LNCaP clone FGC (cell line): ENCODE data around the gene MROH8.

ENCODE experiments used
- DNase-seq: peaks from one replicate; pipeline ENCODE4 v3.0.0-alpha.2; 2011; ENCODE audit warnings: low read depth
- H3K4me3 ChIP-seq: 2 replicates; pipeline ENCODE4 v1.5.1; 2011; ENCODE audit warnings: mild to moderate bottlenecking, low read depth, low read length, control low read depth
- TF ChIP-seq, protein P1 (sequence below): IDR thresholded peaks from 2 replicates; pipeline ENCODE4 v1.5.1; 2012; ENCODE audit warnings: mild to moderate bottlenecking; ENCODE audit not compliant: control insufficient read depth, insufficient read depth; ENCODE audit errors: extremely low read depth

Gene MROH8

DNA sequence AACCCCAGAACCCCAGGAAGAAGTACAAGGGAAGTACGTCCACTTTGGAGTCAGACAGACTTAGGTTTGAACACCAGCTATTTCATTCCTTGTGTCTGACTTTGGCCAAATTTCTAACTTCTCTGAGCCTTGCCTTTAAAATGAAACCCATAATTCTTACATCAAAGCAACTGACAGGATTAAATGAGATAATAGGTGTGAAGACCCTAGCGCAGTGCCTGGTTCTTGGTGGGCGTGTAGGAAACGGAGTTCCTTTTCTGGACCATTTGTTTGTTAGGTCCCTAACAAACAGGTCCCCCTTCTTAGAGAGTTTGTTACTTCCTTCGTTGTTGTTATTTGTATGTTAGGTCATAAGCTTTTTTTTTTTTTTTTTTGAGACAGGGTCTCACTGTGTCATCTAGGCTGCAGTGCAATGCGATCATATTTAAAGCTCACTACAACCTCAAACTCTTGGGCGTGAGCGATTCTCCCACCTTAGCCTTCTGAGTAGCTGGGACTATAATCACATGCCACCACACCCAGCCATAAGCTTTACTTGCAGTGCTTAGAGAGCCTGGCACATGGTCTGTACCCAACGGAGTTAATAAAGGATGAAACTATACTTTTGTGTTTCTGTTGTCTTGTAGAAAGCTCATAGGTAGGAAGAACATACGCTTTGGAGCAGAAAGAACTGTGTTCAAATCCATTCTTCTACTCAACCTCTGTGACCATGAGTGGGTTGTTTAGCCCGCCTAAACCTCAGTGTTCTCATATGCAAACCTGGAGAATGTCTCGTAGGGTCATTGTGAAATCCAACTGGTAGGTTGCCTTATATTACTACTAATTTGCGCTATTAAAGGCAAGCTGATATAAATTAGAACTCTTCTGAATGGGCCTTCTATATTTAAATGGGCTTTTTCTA is 21.8 kb upstream of the MROH8 start:
- no peak for DNase-seq
- TF ChIP-seq, protein P1, sequence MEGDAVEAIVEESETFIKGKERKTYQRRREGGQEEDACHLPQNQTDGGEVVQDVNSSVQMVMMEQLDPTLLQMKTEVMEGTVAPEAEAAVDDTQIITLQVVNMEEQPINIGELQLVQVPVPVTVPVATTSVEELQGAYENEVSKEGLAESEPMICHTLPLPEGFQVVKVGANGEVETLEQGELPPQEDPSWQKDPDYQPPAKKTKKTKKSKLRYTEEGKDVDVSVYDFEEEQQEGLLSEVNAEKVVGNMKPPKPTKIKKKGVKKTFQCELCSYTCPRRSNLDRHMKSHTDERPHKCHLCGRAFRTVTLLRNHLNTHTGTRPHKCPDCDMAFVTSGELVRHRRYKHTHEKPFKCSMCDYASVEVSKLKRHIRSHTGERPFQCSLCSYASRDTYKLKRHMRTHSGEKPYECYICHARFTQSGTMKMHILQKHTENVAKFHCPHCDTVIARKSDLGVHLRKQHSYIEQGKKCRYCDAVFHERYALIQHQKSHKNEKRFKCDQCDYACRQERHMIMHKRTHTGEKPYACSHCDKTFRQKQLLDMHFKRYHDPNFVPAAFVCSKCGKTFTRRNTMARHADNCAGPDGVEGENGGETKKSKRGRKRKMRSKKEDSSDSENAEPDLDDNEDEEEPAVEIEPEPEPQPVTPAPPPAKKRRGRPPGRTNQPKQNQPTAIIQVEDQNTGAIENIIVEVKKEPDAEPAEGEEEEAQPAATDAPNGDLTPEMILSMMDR = no peak
- H3K4me3 ChIP-seq = no peak overlapping the region

DNA sequence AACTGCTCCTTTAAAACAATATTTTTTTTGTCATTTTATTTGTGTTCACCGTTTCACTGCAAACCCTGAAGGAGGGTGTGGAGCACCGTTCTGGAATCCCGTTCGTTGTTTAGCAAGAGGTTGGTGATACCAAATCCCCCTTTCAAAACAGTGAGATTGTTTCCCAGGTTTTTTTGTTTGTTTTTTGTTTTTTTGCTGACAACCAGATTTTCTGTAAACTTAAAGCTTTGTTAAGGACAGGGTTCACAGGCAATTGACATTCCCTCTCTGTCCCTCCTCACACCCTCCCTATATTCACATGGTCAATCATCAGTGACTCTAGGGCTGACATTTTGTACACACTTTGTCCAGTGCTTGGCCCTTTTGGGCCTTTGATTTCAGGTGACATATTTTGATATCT is 21.0 kb upstream of the MROH8 start:
- TF ChIP-seq, protein P1 = no peak
- DNase-seq = no peak
- no peak overlapping the region for H3K4me3 ChIP-seq

DNA sequence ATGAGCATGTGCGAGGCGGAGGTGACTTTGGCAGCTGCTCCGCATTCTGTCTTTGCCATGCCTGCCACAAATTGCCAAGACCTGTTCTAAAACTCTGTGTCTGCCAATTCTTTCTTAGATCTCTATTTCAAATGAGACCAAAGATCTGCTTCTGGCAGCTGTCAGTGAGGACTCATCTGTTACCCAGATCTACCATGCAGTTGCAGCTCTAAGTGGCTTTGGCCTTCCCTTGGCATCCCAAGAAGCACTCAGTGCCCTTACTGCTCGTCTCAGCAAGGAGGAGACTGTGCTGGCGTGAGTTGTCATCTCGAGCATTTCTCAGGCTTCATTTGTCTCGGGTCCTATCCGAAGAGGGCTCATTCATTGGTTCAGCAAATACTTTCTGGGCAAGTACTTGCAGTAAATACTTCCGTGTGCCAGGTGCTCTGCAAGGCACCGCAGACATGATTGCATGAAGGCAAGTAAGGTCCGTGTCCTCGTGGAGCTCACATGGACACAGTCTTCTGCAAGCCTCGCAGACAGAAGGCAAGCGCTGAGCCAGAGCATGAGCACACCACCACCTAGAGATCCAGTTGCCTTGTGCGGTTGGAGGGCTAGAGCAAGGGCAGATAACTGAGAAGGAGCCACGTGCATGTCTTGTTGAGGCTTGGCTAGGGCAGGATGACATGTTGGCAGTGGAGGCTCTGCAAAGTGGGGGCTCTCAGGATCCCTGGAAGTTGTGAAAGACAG is 19.7 kb upstream of the MROH8 start:
- no peak overlapping the region for H3K4me3 ChIP-seq
- DNase-seq = no peak
- TF ChIP-seq, protein P1 = no peak

DNA sequence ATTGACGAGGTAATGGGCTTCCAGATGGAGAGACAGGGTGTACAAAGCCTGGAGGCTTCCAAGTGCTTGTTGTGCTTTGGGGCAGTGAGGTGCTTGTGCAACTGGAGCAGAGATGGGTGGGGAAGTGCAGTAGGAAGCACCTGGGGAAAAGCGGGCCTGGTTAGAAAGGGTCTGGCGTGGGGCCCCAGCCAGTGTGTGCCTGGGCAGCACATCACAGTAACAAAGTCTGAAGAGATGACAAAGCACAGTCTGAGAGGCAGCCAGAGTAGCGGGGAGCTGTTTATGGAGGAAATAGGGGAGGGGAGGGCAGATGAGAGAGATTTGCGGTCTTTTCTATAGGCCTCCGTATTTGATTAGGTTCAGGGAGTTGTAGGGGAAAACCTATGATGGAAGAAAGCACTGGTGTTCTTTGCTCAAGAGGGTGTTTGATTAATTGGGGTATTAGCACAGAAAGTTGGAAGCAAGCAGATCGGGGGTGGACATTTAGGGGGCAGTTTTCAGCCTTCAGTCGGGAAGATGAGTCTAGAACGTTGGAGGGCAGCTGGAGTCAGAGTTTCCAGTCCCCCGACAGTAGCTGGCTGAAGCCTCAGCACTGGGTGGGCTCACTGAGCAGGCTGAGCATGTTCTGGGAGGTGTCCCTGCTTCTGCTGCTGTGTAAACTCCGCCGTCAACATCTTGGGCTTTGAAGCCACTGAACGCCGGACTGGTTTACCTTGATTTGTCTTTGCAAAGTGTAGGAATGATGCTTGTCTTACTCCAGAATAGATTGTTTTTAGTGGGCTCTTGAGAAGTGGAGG is 15.5 kb upstream of the MROH8 start:
- TF ChIP-seq, protein P1 = no peak
- no peak overlapping the region for H3K4me3 ChIP-seq
- DNase-seq = no peak

DNA sequence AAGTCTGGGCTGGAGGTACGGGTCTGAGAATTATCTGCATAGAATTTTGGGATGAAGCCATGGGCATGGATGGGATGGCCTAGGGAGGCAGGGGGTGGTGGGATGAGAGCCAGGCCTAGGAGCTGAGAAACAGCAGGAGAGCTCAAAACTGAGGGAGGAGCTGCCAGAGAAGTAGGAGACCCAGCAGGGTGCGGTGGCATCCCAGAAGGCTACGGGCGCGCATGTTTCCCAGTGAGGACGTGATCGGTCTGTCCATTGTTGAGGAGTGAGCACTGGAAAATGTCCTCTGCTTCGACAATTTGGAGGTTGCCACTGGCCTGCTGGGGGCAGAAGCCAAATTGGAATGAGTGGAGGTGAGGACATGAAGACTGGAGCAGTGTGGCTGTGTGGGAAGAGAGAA is 14.5 kb upstream of the MROH8 start:
- TF ChIP-seq, protein P1 = no peak
- no peak for DNase-seq

DNA sequence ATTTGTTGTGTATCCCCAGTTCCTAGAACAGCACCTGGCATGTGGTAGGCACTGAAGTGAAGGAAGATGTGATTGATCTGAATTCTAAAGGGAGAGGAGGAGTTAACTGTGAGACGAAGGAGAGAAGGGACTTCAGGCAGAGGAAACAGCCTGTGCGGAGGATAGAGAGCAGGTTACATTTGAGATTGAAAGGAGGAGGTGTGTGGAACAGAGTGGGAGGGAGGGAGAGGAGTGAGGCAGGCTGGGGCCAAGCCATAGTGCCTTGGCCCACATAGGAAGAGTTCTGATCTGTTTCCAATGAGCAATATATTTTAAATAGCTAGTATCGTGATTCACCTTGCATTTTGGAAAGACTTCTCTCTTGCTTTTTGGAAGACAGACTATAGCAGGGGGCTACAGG is 13.9 kb upstream of the MROH8 start:
- H3K4me3 ChIP-seq = no peak overlapping the region
- TF ChIP-seq, protein P1 = no peak
- DNase-seq = no peak

More for the DNA sequence above, 14.5 kb upstream of the MROH8 start:
- H3K4me3 ChIP-seq = no peak overlapping the region
